ENCODE measurements around the gene MMP24. TPM values are rescaled to one million over a fixed set of nuclear protein-coding genes. Genes with fewer than 3 reads are reported as not detected.

The MMP24 gene
- total and polyA plus RNA-seq, 2 of the 13 experiments (the other 11 are each of a cell fraction or from before 2014, with no cell fraction given) = 0.29 to 0.35 TPM

DNA sequence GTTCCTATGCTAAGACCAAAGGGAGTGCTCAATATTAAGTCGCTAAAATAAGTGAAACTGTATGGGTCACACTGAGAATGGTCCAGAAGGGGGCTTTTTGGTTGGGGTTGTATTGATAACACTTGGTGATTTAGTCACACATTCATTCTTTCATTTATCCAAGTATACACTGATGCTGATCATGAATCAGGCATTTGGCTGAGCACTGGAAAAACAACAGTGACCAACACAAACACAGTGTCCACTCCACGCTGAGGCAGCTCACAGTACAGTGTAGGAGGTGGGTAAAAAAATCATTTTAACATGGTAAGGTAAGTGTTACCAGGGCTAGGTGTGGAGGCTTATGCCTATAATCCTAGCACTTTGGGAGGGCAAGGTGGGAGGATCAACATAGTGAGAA, 74.9 kb downstream of the MMP24 start:
- POLR2A ChIA-PET = interaction anchor here (1.7 kb wide), 1 partner anchor 15 kb away, joined by 5 read pairs; no protein-coding TSS in a partner anchor
- WGBS (ENCODE audit: low lambda C conversion rate) = 86% methylated on average over 2 of the region's 2 CpGs
- intact Hi-C loops (cut with micrococcal nuclease; ENCODE audit: unreplicated experiment) = no loop called here
- TF ChIP-seq RNF219 (CRISPR knock-in tag; IDR thresholded peaks at IDR 0.05) (no peak), NFATC3 (CRISPR knock-in tag; IDR thresholded peaks at IDR 0.05) (no peak), ZNF784 (CRISPR knock-in tag; IDR thresholded peaks at IDR 0.05; ENCODE audit: borderline replicate concordance) (no peak), BCL6 (CRISPR knock-in tag; IDR thresholded peaks at IDR 0.05) (no peak), GPN1 (CRISPR knock-in tag; IDR thresholded peaks at IDR 0.05; ENCODE audit: borderline replicate concordance) (no peak), ZNF225 (CRISPR knock-in tag; IDR thresholded peaks at IDR 0.05) (no peak), PREB (CRISPR knock-in tag; IDR thresholded peaks at IDR 0.05) (no peak), TRIM24 (CRISPR knock-in tag; IDR thresholded peaks at IDR 0.05) (no peak)
- TF ChIP-seq, protein P1, sequence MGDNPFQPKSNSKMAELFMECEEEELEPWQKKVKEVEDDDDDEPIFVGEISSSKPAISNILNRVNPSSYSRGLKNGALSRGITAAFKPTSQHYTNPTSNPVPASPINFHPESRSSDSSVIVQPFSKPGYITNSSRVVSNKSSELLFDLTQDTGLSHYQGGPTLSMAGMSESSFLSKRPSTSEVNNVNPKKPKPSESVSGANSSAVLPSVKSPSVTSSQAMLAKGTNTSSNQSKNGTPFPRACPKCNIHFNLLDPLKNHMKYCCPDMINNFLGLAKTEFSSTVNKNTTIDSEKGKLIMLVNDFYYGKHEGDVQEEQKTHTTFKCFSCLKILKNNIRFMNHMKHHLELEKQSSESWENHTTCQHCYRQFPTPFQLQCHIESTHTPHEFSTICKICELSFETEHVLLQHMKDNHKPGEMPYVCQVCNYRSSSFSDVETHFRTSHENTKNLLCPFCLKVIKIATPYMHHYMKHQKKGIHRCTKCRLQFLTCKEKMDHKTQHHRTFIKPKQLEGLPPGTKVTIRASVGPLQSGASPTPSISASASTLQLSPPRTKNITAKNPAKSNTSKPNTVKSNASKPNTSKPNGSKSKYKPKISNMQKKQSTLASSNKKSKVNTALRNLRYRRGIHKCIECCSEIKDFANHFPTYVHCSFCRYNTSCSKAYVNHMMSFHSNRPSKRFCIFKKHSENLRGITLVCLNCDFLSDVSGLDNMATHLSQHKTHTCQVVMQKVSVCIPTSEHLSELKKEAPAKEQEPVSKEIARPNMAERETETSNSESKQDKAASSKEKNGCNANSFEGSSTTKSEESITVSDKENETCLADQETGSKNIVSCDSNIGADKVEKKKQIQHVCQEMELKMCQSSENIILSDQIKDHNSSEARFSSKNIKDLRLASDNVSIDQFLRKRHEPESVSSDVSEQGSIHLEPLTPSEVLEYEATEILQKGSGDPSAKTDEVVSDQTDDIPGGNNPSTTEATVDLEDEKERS (CRISPR knock-in tag; IDR thresholded peaks at IDR 0.05) = no peak
- TF ChIP-seq, protein P2, sequence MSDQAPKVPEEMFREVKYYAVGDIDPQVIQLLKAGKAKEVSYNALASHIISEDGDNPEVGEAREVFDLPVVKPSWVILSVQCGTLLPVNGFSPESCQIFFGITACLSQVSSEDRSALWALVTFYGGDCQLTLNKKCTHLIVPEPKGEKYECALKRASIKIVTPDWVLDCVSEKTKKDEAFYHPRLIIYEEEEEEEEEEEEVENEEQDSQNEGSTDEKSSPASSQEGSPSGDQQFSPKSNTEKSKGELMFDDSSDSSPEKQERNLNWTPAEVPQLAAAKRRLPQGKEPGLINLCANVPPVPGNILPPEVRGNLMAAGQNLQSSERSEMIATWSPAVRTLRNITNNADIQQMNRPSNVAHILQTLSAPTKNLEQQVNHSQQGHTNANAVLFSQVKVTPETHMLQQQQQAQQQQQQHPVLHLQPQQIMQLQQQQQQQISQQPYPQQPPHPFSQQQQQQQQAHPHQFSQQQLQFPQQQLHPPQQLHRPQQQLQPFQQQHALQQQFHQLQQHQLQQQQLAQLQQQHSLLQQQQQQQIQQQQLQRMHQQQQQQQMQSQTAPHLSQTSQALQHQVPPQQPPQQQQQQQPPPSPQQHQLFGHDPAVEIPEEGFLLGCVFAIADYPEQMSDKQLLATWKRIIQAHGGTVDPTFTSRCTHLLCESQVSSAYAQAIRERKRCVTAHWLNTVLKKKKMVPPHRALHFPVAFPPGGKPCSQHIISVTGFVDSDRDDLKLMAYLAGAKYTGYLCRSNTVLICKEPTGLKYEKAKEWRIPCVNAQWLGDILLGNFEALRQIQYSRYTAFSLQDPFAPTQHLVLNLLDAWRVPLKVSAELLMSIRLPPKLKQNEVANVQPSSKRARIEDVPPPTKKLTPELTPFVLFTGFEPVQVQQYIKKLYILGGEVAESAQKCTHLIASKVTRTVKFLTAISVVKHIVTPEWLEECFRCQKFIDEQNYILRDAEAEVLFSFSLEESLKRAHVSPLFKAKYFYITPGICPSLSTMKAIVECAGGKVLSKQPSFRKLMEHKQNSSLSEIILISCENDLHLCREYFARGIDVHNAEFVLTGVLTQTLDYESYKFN (CRISPR knock-in tag; conservative IDR thresholded peaks at IDR 0.05) = no peak
- TF ChIP-seq, protein P3, sequence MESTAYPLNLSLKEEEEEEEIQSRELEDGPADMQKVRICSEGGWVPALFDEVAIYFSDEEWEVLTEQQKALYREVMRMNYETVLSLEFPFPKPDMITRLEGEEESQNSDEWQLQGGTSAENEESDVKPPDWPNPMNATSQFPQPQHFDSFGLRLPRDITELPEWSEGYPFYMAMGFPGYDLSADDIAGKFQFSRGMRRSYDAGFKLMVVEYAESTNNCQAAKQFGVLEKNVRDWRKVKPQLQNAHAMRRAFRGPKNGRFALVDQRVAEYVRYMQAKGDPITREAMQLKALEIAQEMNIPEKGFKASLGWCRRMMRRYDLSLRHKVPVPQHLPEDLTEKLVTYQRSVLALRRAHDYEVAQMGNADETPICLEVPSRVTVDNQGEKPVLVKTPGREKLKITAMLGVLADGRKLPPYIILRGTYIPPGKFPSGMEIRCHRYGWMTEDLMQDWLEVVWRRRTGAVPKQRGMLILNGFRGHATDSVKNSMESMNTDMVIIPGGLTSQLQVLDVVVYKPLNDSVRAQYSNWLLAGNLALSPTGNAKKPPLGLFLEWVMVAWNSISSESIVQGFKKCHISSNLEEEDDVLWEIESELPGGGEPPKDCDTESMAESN (CRISPR knock-in tag; conservative IDR thresholded peaks at IDR 0.05) = no peak

More for the DNA sequence above, 74.9 kb downstream of the MMP24 start:
- H3K36me3 ChIP-seq (replicated peaks in 1 of 2; ENCODE audit: control insufficient read depth in 1 of 2, insufficient read depth in 2 of 2, low read length in 2 of 2) = peaks cover 11 to 22% of the 10 kb centered on the region in 2 experiments; a peak in 4 of 5 replicates
- in situ Hi-C loops (cut with HindIII; ENCODE audit: extremely low pct_ligation_motif_present, low pct_unique_long_range_greater_than_20kb) = loop anchor here (5.0 kb wide), 1 partner anchor 146 kb away; no protein-coding TSS in a partner anchor
- ATAC-seq (no peak), DNase-seq (ENCODE audit: low spot score) (no peak), FAIRE-seq (no peak)
- H3K4me1 ChIP-seq (ENCODE audit: insufficient read depth, low read length) = peaks cover 43% of the 10 kb centered on the region
- H3K9ac ChIP-seq (ENCODE audit: insufficient read depth, low read depth, low read length) = no peak overlapping the region
- peaks cover 5 to 11% of the 10 kb centered on the region in 2 experiments for H3K27me3 ChIP-seq (ENCODE audit: control insufficient read depth in 1 of 2, insufficient read depth in 2 of 2, low read length in 2 of 2)
- BruUV-seq (replicated peaks) = no TSS peak
- H3K79me2 ChIP-seq (ENCODE audit: insufficient read depth, low read length) = no peaks in the 10 kb centered on the region
- H2AFZ ChIP-seq (ENCODE audit: low read length) = no peak overlapping the region
- no peaks in the 10 kb centered on the region for H4K20me1 ChIP-seq (ENCODE audit: insufficient read depth, low read length)
- H3K4me2 ChIP-seq (ENCODE audit: low read depth, low read length) = no peak overlapping the region
- CTCF ChIA-PET (ENCODE audit: low intra/inter-chr PET ratio, low total read pairs) = interaction anchor here (6.9 kb wide), 1 partner anchor 28 kb away, joined by 204 read pairs; no protein-coding TSS in a partner anchor
- no peak overlapping the region for H3K27ac ChIP-seq (ENCODE audit: extremely low read length, insufficient read depth, low read length)
- H3K4me3 ChIP-seq (replicated peaks in 1 of 3; ENCODE audit: insufficient read depth in 1 of 3, low read depth in 2 of 3, low read length in 3 of 3) = no peak overlapping the region
- no peaks in the 10 kb centered on the region for H3K9me3 ChIP-seq (ENCODE audit: low read length)

Data from HepG2 (cell line).